T-helper 2 cell treated with Interferon-gamma antibody and Interleukin-4, amounts not matched to agents 100 ng/mL and 5 ng/mL, for 36 hours (primary cell): ENCODE results near the gene CLEC16A. TPM values are rescaled to one million over a fixed set of nuclear protein-coding genes. Genes with fewer than 3 reads are reported as not detected.

ENCODE experiments used
- intact Hi-C: fragments of 100-400 bp; cut with micrococcal nuclease; formaldehyde crosslinking; loops from one replicate; pipeline ENCODE4 v1.15.1; 2023
- total RNA-seq: library from RNA; stranded (reverse); gene quantifications from 2 replicates; pipeline ENCODE4 v1.2.3, GENCODE V29; 2022

The CLEC16A gene
- total RNA-seq, 1 donor from 2014 or later: 31.0 TPM

GRCh38 chr16:10984509-10984908 lies 40.1 kb downstream of the CLEC16A start:
- intact Hi-C loops: no loop called here

- intact Hi-C loops: loop anchor here (1.0 to 2.0 kb wide), 3 partner anchors 65 to 269 kb away; partner anchors contain the start of gene SOCS1
These were observed 43.2 kb downstream of the CLEC16A start for GRCh38 chr16:10987361-10988163.

- intact Hi-C loops: loop anchor here (1.0 to 2.0 kb wide), 3 partner anchors 64 to 268 kb away; partner anchors contain the start of gene SOCS1
These were observed 43.9 kb downstream of the CLEC16A start for GRCh38 chr16:10988164-10988803.

GRCh38 chr16:10988879-10989278 lies 44.5 kb downstream of the CLEC16A start:
- intact Hi-C loops: loop anchor here (1.0 to 2.0 kb wide), 3 partner anchors 63 to 267 kb away; partner anchors contain the start of gene SOCS1

GRCh38 chr16:10989559-10989958 lies 45.2 kb downstream of the CLEC16A start:
- intact Hi-C loops: loop anchor here (2.0 kb wide), 1 partner anchor 105 kb away; no protein-coding TSS in a partner anchor

GRCh38 chr16:10990378-10990777 lies 46.0 kb downstream of the CLEC16A start:
- intact Hi-C loops: no loop called here

GRCh38 chr16:10992112-10992511 lies 47.7 kb downstream of the CLEC16A start:
- intact Hi-C loops: no loop called here

GRCh38 chr16:10992797-10993196 lies 48.4 kb downstream of the CLEC16A start:
- intact Hi-C loops: no loop called here

GRCh38 chr16:10993649-10994048 lies 49.3 kb downstream of the CLEC16A start:
- intact Hi-C loops: no loop called here

GRCh38 chr16:10994571-10994970 lies 50.2 kb downstream of the CLEC16A start:
- intact Hi-C loops: no loop called here

GRCh38 chr16:10995565-10995964 lies 51.2 kb downstream of the CLEC16A start:
- intact Hi-C loops: loop anchor here (5.0 kb wide), 1 partner anchor 37 kb away; no protein-coding TSS in a partner anchor

GRCh38 chr16:10997485-10997884 lies 53.1 kb downstream of the CLEC16A start:
- intact Hi-C loops: loop anchor here (5.0 kb wide), 1 partner anchor 35 kb away; no protein-coding TSS in a partner anchor

- intact Hi-C loops: loop anchor here (5.0 kb wide), 1 partner anchor 33 kb away; no protein-coding TSS in a partner anchor
These were observed 54.9 kb downstream of the CLEC16A start for GRCh38 chr16:10999300-10999699.

- intact Hi-C loops: no loop called here
These were observed 57.2 kb downstream of the CLEC16A start for GRCh38 chr16:11001611-11002010.

GRCh38 chr16:11003141-11003540 lies 58.8 kb downstream of the CLEC16A start:
- intact Hi-C loops: no loop called here

- intact Hi-C loops: no loop called here
These were observed 60.0 kb downstream of the CLEC16A start for GRCh38 chr16:11004351-11004750.

- intact Hi-C loops: no loop called here
These were observed 60.7 kb downstream of the CLEC16A start for GRCh38 chr16:11004973-11005610.

- intact Hi-C loops: no loop called here
These were observed 61.2 kb downstream of the CLEC16A start for GRCh38 chr16:11005611-11005975.

- intact Hi-C loops: no loop called here
These were observed 62.3 kb downstream of the CLEC16A start for GRCh38 chr16:11006656-11007055.

- intact Hi-C loops: no loop called here
These were observed 63.4 kb downstream of the CLEC16A start for GRCh38 chr16:11007714-11008280.

- intact Hi-C loops: no loop called here
These were observed 64.8 kb downstream of the CLEC16A start for GRCh38 chr16:11009027-11009755.
